Measurements from ENCODE around the gene TMEM161A. TPM values are rescaled to one million over a fixed set of nuclear protein-coding genes. Genes with fewer than 3 reads are reported as not detected.

Gene TMEM161A
- total and polyA plus RNA-seq, 2 of the 13 experiments (the other 11 are each of a cell fraction or from before 2014, with no cell fraction given) = 25.9 to 31.4 TPM

DNA sequence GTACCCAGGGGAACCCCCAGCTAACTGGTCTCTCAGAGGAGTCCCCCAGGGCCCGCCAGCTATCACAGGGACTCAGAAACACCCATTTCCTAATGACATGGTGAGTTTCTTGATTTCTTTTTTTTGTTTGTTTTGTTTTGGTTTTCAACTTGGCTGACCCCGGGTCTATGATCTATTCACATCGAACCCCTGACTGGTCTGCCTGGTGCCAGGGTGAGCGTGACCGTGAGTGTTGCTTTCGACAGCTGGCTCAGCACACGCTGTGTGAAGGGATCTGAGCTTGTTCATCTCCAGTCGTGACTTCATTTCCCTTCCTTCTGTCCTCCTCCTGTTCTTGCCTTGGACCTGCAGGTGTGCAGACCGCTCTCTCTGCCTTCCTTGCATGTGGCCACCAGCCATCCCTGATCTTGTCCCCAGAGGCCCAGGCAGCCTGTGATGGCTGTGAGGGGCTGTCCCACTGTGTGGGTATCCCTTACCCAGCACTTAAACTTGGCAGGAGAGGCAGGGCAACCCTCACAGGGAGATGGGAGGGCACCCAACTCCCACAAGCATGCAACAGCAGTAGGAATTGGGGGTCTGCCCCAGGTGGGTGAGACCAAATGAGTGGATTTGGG is 26.2 kb downstream of the TMEM161A start:
- ATAC-seq (no peak), DNase-seq (ENCODE audit: low spot score) (no peak), FAIRE-seq (no peak)
- intact Hi-C loops (cut with micrococcal nuclease; ENCODE audit: unreplicated experiment) (loop anchor here (2.0 kb wide), 1 partner anchor 13 kb away; no protein-coding TSS in a partner anchor), in situ Hi-C loops (cut with HindIII; ENCODE audit: extremely low pct_ligation_motif_present, low pct_unique_long_range_greater_than_20kb) (loop anchor here (5.0 kb wide), 1 partner anchor 55 kb away; no protein-coding TSS in a partner anchor)
- Histone ChIP-seq H3K27me3 (ENCODE audit: control insufficient read depth in 1 of 2, insufficient read depth in 2 of 2, low read length in 2 of 2) (no peaks in the 10 kb centered on the region), H2AFZ (ENCODE audit: low read length) (no peak overlapping the region), H4K20me1 (ENCODE audit: insufficient read depth, low read length) (no peaks in the 10 kb centered on the region), H3K9me3 (ENCODE audit: low read length) (no peaks in the 10 kb centered on the region), H3K4me3 (replicated peaks in 1 of 3; ENCODE audit: insufficient read depth in 1 of 3, low read depth in 2 of 3, low read length in 3 of 3) (no peak overlapping the region), H3K27ac (ENCODE audit: extremely low read length, insufficient read depth, low read length) (no peak overlapping the region), H3K4me1 (ENCODE audit: insufficient read depth, low read length) (peaks cover 46% of the 10 kb centered on the region), H3K79me2 (ENCODE audit: insufficient read depth, low read length) (no peaks in the 10 kb centered on the region), H3K9ac (ENCODE audit: insufficient read depth, low read depth, low read length) (no peak overlapping the region), H3K36me3 (replicated peaks in 1 of 2; ENCODE audit: control insufficient read depth in 1 of 2, insufficient read depth in 2 of 2, low read length in 2 of 2) (no peaks in the 10 kb centered on the region), H3K4me2 (ENCODE audit: low read depth, low read length) (no peak overlapping the region)
- POLR2A ChIA-PET = no interaction called here
- TF ChIP-seq ZNF678 (CRISPR knock-in tag; IDR thresholded peaks at IDR 0.05) (no peak), POLR2A (IDR thresholded peaks at IDR 0.05; ENCODE audit: insufficient read depth in 1 of 2, low read depth in 2 of 2, low read length in 2 of 2) (0 out of 4 replicates have a peak, but pooled peaks of 1 of the 2 experiments have one; percentile 24), MXD4 (CRISPR knock-in tag; IDR thresholded peaks at IDR 0.05) (no peak)
- TF ChIP-seq, protein P1, sequence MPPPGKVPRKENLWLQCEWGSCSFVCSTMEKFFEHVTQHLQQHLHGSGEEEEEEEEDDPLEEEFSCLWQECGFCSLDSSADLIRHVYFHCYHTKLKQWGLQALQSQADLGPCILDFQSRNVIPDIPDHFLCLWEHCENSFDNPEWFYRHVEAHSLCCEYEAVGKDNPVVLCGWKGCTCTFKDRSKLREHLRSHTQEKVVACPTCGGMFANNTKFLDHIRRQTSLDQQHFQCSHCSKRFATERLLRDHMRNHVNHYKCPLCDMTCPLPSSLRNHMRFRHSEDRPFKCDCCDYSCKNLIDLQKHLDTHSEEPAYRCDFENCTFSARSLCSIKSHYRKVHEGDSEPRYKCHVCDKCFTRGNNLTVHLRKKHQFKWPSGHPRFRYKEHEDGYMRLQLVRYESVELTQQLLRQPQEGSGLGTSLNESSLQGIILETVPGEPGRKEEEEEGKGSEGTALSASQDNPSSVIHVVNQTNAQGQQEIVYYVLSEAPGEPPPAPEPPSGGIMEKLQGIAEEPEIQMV (CRISPR knock-in tag; IDR thresholded peaks at IDR 0.05; ENCODE audit: low read depth) = no peak
- TF ChIP-seq, protein P2, sequence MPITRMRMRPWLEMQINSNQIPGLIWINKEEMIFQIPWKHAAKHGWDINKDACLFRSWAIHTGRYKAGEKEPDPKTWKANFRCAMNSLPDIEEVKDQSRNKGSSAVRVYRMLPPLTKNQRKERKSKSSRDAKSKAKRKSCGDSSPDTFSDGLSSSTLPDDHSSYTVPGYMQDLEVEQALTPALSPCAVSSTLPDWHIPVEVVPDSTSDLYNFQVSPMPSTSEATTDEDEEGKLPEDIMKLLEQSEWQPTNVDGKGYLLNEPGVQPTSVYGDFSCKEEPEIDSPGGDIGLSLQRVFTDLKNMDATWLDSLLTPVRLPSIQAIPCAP (CRISPR knock-in tag; IDR thresholded peaks at IDR 0.05; ENCODE audit: low read depth) = no peak
- TF ChIP-seq, protein P3, sequence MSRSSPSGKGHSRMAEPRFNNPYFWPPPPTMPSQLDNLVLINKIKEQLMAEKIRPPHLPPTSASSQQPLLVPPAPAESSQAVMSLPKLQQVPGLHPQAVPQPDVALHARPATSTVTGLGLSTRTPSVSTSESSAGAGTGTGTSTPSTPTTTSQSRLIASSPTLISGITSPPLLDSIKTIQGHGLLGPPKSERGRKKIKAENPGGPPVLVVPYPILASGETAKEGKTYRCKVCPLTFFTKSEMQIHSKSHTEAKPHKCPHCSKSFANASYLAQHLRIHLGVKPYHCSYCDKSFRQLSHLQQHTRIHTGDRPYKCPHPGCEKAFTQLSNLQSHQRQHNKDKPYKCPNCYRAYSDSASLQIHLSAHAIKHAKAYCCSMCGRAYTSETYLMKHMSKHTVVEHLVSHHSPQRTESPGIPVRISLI (CRISPR knock-in tag; IDR thresholded peaks at IDR 0.05; ENCODE audit: borderline replicate concordance) = no peak
- TSS peak; percentile 33 for BruUV-seq (replicated peaks)
- 92% methylated on average over 9 of the region's 9 CpGs for WGBS (ENCODE audit: low lambda C conversion rate)
- CTCF ChIA-PET (ENCODE audit: low intra/inter-chr PET ratio, low total read pairs) = interaction anchor here (1.1 to 2.4 kb wide), 2 partner anchors 27 to 58 kb away, joined by 4 to 22 read pairs; no protein-coding TSS in a partner anchor
